CD4-positive, alpha-beta T cell treated with Interleukin-6 at 100 ng/mL for 8 hours (primary cell): ENCODE results near the gene ERBIN.
"Not testable (repeated sequence)": the region's sequence is repeated elsewhere in the genome, so short reads cannot be mapped to it uniquely, and the experiment has no call there.

Experiments used
- DNase-seq: peaks from one replicate; pipeline ENCODE4 v3.0.0-alpha.2; 2020; ENCODE audit warnings: mixed read lengths, low spot score

ERBIN gene

GRCh38 chr5:65967288-65968066 lies 41.1 kb downstream of the ERBIN start:
- DNase-seq, result no peak

DNA sequence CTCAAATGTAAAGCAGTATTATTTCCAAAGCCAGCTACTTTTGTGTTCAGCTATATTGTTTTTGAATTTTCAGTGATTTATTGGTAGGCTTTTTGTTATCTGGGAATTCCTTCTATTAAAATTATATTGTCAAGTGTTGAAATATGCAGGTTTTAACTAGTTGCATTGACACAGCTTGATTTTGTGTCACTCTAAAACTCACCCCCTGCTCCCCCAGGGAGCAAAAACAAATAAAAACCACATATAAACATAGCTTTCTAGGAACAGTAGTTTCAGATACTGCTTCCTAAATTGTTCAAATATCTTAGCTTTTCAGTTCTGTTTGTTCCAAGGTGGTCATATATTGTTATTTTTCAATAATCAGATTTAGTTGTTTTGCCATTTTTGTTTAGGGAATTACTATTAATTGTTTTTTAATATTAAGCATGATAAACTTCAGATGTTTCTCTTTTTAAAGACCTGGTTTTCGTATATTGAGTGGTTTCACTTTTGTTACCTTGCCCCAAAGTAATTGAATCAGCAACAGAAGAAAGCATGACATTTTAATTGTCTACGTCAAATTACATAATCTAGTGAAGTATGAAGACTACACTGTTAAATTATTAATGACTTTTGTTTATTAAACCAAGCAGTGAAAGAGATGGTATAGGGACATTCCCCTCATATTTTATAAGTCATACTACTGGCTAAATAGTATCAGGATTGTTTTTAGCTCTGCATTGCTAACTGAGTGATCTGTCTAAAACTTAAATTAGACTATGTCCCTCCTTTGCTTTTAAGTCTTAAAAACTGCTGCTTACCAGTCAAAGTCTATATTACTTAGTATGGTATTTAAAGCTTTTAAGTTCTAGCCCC lies 43.4 kb downstream of the ERBIN start:
- no peak for DNase-seq

DNA sequence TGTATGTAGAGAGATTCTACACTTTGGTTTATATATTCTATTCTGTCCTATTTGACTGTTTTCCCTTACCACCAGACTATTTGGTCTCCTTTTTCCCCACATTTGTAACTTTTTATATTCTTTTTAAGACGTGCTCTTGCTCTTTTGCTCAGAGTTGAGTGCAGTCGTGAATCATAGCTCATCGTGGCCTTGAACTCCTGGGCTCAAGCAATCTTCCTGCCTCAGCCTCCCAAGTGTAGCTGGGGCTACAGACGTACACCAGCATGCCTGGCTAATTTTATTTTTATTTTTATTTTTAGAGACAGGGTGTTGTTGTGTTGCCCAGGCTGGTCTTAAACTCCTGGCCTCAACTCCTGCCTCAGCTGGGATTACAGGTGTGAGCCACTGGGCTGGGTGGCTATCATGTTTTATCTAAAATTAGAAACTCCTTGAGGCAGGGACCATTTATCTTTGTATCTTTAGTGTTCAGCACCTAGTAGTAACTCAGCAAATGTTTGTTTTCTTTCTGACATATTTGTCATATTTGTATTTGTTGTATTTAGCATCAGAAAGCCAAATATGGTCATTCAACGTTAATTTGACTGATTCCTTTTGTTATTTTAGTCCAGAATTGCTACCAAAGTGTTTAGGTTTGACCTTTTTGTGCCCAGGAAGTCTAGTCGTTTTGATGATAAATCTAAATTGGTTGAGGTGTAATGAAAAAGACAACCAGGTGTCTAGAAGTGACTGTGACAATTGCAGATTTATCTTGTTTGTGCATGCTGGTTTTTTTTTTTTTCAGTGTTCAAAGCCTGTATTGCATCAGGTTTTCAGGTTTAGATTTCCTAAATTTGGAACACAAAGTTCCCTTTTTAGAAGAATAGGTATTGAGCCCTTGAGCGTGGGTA lies 44.3 kb downstream of the ERBIN start:
- DNase-seq, result no peak

- no peak for DNase-seq
These were observed 45.3 kb downstream of the ERBIN start for GRCh38 chr5:65971643-65972042.

DNA sequence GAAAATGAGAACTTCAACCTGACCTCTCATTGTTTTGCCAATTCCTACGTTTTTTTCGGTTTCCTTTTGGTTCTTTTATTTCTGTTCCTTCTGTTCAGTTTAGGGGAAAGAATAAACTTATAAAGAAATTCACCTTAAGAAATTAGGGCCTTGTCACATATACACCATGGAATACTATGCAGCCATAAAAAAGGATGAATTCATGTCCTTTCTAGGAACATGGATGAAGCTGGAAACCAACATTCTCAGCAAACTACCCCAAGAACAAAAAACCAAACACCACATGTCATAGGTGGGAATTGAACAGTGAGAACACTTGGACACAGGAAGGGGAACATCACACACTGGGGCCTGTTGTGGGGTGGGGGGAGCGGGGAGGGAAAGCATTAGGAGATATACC lies 46.5 kb downstream of the ERBIN start:
- DNase-seq, result not testable (repeated sequence)

GRCh38 chr5:65978251-65978650 lies 51.9 kb downstream of the ERBIN start:
- no peak for DNase-seq

- no peak for DNase-seq
These were observed 55.2 kb downstream of the ERBIN start for GRCh38 chr5:65981548-65981947.

DNA sequence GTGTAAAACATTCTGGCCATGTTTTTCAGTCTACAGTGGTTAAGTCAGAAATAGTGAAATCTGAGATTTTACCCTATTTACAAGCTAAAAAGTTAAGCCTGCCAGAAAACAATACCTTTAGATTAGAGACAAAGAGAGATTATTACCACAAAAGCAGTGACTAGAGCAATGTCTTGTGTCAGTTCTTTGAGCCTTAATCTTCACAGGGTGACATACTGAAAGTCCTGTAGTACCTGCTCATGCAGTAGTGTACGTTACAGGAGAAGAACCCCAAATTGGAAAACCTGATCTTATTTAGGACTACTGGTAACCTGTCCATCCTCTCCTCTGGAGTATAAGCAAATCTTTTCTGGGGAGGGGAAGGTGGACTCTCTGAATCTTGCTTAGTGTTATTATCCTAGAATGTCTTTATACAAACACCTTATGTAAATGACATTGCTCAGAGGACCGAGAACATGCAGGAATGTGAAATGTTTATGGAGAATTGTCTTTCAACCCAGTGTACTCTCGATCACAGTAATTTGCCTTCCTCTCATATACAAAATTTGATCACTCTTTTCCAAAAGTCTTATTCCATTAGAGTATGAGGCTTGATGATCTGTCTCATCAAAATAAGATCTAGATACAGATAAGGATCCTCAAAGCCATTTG lies 55.7 kb downstream of the ERBIN start:
- DNase-seq, result no peak

DNA sequence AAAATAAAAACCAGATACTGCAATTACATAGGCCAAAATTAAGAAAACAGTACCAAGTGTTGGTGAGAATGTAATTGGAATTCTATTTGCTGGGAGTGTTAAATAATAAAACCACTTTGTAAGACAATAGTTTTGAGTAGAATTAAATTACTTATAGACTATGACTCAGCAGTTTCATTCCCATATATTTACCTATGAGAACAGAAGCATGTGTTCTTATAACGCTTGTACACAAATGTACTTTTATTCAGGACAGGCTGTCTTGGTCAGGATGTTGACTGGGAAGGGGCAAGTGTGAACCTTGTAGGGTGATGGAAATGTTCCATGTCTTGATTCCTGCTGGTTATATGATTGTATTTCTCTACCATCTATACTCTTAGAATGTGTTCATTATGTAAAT lies 56.3 kb downstream of the ERBIN start:
- DNase-seq, result no peak

DNA sequence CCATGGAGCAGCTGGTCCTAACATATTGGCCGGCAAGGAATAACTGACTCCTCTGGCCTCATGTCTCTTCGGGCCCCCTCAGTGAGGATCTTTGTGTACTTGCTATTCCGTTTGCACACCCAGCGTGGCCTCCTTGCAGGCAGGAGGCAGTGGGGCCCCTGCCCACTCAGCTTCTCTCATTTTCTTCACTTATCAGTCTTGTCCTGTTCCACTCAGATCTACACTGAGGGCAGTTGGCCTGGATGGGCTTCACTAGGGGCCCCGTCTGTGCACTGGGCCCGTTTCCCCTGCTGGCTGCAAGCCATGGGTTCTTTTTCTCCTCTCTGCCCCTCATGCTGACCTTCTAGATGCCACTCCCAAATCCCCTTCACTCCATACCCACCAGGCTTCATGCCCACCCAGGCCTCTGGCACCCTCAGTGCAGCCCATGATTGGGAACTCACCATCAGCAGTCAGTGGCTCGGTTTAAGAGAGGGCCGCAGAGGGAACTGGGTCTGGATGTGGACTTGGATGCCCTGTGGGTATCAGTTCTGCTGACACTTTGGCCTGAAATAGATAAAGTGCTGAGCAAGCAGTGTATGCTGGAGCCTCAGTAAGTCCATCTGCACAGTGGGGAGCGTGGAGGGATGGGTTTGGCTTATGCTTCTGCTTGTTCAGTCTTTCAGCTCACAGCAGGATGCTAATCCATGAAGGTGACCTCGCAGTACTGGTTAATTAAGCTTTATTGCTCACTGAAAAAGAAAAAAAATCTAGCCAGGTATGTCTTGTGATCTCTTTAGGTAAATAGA lies 57.9 kb downstream of the ERBIN start:
- no peak for DNase-seq

DNA sequence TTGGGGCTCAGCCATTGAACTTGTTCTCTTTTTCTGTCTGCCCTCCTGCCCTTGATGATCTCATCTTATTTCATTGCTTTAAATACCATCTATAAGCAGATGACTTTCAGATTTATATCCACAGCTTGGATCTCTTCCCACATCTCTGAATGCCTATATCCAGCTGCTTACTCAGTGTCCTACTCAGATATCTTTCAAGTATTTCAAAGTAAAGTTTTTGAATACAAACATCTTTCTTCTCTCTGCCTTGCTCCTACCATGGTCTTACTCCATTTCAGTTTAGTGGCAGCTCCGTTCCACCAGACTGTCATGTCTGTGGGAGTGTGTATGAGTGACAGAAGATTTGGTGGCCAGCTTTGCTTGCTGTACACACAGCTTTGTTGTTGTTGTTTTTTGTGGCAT lies 59.7 kb downstream of the ERBIN start:
- no peak for DNase-seq

DNA sequence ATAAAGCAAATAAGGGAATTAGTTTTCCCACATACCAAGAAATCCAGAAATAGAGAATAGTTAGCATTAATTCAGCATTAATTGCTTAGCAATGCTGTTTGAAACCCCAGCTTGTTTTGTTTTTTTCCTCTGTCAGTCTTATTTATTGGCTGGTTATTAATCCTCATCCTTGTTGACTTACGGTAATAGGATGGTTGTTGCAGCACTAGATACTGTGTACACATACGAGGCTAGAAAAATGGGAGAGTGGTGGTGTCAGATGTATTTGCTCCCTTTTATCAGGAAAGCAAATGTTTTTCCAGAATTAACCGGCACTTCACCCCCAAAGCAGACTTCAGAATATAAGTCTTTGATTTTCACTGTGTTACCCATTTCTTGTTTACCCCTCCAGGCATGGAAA lies 60.4 kb downstream of the ERBIN start:
- no peak for DNase-seq

GRCh38 chr5:65987982-65988381 lies 61.6 kb downstream of the ERBIN start:
- DNase-seq, result no peak

DNA sequence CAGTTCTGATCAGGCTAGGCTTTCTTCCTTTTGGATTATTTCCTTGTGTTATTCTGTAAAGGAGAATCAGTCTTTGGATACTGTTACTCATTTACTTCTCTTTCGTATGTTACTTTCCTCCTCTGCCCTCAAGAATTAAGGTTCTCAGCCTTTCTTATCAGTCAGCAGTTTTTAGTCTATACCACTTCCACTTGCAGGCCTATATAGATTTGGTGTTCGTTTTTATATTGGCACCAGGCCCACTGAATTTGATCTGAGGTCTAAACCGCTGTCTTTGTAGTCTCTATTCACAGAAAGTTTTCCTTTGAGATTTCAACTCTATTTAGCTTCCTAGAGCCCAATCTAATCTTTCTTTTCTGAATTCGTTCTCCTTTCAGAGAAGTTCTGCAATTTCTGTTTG lies 62.8 kb downstream of the ERBIN start:
- no peak for DNase-seq

- no peak for DNase-seq
These were observed 66.3 kb downstream of the ERBIN start for GRCh38 chr5:65992630-65993029.

DNA sequence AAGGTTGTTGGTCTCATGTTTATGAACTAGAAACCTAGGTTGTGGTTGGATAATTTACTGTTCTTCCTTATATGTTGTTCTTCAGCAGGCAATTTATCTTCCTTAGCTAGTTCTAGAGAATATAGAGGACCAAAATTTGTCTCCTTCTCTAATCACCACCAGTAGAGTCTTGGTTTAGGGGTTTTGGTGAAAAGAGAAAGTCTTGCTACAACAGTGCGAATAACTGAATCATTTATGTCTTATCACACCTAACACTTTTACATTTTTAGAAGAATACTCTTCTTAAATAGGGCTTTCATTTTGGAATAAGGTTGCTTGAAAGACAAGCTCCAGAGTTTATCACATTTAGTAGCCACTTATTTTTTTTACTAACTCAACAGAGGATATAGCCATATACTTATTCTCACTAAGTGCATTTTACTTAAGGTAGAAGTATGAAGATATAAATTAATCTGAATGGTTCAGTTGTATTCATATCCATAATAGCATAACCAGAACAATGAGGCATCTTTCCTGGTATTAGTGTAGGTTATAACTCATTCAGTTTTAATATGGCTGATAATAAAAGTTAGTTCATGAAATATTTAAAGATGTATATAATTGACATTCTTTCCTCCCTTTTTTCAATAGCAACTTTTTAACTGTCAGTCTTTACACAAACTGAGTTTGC lies 67.9 kb downstream of the ERBIN start:
- no peak for DNase-seq

- DNase-seq, result no peak
These were observed 72.8 kb downstream of the ERBIN start for GRCh38 chr5:65999061-65999723.

DNA sequence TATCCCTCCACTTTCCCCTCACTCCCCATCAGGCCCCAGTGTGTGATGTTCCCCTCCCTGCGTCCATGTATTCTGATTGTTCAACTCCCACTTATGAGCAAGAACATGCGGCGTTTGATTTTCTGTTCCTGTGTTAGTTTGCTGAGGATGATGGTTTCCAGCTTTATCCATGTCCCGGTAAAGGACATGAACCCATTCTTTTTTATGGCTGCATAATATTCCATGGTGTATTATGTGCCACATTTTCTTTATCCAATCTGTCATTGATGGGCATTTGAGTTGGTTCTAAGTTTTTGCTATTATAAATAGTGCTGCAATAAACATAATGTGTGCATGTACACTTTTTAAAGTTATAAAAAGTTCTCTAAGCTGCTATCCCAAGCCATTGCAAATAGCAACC lies 75.6 kb downstream of the ERBIN start:
- no peak for DNase-seq

- no peak for DNase-seq
These were observed 76.0 kb downstream of the ERBIN start for GRCh38 chr5:66002415-66002814.

GRCh38 chr5:66004216-66004615 lies 77.8 kb downstream of the ERBIN start:
- DNase-seq, result no peak
